Measurements from ENCODE around the gene RPUSD4. TPM values are rescaled to one million over a fixed set of nuclear protein-coding genes. Genes with fewer than 3 reads are reported as not detected.

Gene RPUSD4
- total RNA-seq, 1 donor from 2014 or later = 40.7 TPM

GRCh38 chr11:126188332-126189108, 22.9 kb downstream of the RPUSD4 start:
- intact Hi-C loops (cut with DNase I) = no loop called here
- ATAC-seq (ENCODE audit: poor library complexity) (no peak), DNase-seq (no peak)

DNA sequence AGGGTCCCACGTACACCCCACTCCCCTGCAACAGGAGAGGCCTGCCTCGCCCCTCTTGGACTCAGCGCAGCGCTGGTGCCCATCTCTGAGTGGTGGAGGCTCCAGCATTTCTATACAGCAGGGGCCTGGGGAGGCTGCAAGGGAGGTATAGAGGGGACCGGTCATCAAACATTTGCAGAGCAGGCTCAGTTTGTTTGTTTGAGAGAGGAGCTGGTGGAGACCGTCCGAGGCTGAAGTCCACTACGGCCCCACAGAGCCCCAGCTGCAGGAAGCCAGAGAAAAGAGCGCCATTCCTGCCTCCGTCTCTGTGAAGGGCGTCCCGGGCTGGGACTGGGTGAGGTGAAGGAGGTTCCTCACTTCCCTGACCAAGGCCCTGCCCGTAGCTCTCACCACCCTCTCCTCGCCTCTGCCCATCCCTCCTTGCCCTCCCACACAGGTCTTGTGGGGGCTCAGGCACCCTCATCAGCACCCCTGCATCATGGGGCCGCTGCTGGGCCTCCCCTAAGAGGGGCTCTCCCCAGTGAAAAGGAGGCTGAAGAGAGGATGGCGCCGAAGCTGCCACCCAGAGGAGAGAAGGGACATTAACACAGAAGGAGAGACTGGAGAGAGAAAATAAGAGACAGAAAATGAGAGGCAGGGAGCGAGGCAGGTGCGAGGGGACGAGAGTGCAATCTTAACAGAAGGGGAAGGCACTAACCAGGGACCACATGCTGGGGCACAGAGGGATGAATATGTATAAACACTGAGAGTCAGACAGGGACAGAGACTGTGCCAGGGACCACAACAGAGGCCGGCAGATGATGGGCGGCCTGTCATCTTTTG, 24.5 kb downstream of the RPUSD4 start:
- no peak for DNase-seq
- intact Hi-C loops (cut with DNase I) = no loop called here
- peak; percentile 11 for ATAC-seq (ENCODE audit: poor library complexity)

DNA sequence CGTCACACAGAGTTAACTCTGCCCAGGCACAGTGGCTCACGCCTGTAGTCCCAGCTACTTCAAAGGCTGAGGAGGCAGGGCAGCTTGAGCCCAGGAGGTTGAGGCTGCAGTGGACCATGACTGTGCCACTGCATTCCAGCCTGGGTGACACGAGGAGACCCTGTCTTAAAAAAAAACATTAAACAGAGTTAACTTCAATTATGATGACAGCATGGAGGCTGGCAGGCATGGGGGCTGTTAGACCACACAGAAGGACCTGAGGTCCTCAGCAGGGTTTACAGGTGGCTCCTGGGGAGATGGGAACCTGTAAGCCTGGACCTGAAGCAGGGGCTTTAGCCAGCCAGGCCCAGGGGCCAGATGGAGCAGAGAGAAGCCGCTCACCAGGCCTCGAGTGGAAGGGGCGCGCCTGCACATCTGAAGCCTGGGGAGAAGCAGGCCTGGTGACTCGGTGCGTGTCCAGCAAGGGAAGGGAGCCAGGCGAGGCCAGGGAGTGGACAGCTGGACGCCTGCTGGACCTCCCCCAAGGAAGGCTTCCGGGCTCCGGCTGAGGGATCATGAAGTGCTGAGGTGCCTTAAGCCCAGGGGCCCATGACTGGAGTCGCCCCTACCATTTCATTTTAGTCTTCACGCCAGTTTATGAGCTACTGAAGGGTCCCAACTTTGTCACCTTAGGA, 25.3 kb downstream of the RPUSD4 start:
- ATAC-seq (ENCODE audit: poor library complexity) (peak; percentile 82), DNase-seq (peak; percentile 81)
- intact Hi-C loops (cut with DNase I) = no loop called here

DNA sequence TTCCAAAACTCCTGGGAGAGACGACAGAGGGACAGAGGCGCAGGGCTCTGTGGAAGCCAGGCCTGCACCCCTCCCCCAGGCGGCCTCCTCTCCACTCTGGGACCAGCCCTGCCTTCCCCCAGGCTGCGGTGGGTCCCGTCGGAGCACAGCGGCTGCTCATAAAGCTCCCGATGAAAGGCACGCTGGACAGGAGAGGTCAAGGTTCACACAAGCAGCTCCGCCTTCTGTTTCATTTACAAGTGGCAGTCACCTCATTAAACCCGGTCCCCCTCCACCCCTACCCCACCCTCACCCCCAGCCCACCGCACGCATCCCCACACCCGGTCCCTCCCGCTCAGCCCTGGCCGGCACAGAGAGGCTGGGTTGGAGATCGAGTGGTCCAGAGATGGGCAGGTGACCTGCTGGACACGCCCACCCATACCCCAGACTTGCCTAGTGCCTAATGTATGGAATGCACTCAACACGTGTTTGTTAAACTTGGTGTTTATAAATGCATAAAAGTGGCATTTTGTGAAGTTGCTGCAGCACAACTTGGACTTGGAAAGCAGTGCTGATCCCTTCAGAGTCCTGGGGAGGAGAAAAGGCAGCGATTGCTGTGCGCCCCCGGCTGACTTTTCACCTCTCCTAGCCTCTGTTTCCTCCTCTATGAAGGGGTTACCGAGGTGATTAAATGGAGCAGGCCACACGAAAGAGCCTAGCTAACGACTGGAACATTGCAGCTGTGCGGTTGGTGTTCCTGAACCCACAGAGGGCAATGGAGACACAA, 26.0 kb downstream of the RPUSD4 start:
- intact Hi-C loops (cut with DNase I) = no loop called here
- ATAC-seq (ENCODE audit: poor library complexity) (no peak), DNase-seq (no peak)

- intact Hi-C loops (cut with DNase I) = no loop called here
- no peak for DNase-seq
- ATAC-seq (ENCODE audit: poor library complexity) = no peak
Measured at GRCh38 chr11:126182787-126183445, 28.5 kb downstream of the RPUSD4 start.

DNA sequence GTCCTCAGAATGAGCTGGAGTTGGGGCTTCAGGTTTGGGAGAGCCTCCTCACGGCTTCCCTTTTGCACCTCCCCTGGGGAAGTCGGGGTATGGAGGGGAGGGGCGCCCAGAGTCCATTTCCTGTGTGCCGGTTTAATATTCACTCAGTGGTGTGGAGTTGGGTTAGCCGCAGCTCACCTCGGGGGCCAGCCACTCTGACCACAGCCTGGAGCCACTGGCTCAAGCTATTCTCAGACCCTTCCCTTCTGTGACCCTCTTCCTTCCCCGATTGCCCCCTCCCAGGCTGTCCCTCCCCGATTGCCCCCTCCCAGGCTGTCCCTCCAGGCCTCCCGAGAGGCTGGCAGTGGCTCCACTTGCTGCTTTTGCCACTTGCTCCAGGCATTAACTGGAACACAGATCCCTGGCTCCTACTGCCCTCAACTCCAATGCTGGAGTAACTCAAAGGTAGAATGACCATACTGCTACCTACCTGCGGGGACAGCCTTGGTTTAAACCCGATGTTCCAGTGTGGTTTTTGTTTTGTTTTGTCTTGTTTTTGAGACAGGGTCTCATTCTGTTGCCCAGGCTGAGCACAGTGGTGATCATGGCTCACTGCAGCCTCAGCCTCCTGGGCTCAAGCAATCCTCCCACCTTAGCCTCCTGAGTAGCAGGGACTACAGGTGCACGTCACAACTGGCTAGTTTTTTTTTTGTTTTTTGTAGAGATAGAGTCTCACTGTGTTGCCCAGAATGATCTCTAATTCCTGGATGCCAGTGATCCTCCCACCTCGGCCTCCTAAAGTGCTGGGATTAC, 29.3 kb downstream of the RPUSD4 start:
- intact Hi-C loops (cut with DNase I) = no loop called here
- ATAC-seq (ENCODE audit: poor library complexity) = no peak
- DNase-seq = no peak

GRCh38 chr11:126176853-126177470, 34.5 kb downstream of the RPUSD4 start:
- no peak for DNase-seq
- intact Hi-C loops (cut with DNase I) = no loop called here

DNA sequence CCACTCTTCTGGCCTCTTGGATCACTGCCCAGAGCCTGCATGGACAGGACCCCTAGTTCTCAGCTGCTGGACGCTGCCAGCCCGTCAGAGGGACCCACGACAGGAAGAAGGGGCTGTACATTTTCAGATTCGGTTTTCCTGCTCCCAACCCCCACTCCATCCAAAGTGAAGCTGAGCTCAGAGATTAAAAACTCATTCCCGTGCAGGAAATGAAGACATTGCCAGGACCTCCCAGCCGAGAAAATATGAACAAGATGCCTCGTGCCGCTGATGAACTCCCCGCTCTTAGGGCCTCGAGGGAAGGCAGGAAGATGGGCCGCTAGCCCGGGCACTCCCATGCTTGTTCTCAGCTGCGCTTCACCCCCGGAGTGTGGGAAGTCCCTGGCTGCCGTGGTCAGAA, 36.1 kb downstream of the RPUSD4 start:
- intact Hi-C loops (cut with DNase I) = no loop called here
- ATAC-seq (ENCODE audit: poor library complexity) (peak; percentile 61), DNase-seq (peak; percentile 68)

More at GRCh38 chr11:126176853-126177470, 34.5 kb downstream of the RPUSD4 start:
- no peak for ATAC-seq (ENCODE audit: poor library complexity)

DNA sequence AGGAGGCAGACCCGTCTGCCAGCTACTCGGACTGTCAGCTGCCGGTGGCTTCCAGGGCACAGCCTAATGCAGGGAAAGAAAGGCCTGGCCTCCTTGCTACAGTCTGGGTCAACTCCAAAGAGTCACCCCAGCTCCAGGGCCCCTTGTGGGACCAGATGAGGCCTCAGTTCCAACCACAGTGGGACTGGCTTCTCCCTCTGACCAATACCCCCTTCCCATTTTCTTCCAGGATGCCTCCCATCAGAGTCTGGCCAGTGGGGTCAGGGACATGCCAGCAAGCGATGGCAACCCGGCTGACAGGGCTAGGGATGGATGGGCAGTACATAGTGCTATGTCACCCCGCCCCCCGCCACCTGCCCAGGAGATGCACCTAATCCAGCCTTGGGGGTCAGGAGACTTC, 36.6 kb downstream of the RPUSD4 start:
- no peak for ATAC-seq (ENCODE audit: poor library complexity)
- DNase-seq = no peak
- intact Hi-C loops (cut with DNase I) = no loop called here

GRCh38 chr11:126173257-126173656, 38.2 kb downstream of the RPUSD4 start:
- ATAC-seq (ENCODE audit: poor library complexity) = no peak
- no peak for DNase-seq
- intact Hi-C loops (cut with DNase I) = no loop called here

GRCh38 chr11:126172596-126173038, 38.8 kb downstream of the RPUSD4 start:
- no peak for DNase-seq
- intact Hi-C loops (cut with DNase I) = no loop called here
- ATAC-seq (ENCODE audit: poor library complexity) = no peak

GRCh38 chr11:126169291-126169690, 42.2 kb downstream of the RPUSD4 start:
- ATAC-seq (ENCODE audit: poor library complexity) (no peak), DNase-seq (no peak)
- intact Hi-C loops (cut with DNase I) = no loop called here

DNA sequence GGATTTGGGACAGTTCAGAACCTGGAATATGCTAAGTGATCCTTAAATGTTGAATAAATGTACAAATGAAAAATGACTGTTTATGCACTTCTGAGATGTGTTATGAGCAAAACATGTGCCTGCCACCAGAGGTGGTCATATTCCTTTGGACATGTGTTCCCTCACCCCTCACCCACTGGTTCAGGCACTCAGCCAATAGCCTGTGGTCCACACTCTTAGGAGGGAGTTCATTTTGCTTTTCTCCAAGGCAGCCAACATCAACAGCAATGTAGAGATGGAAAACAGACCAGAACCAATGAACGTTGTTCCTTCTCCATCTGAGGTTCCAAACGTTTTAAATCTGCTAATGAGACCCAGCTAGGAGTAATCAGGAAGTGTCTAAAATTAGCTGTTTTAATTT, 44.0 kb downstream of the RPUSD4 start:
- intact Hi-C loops (cut with DNase I) = no loop called here
- DNase-seq = no peak
- ATAC-seq (ENCODE audit: poor library complexity) = no peak

- DNase-seq = no peak
- ATAC-seq (ENCODE audit: poor library complexity) = no peak
- intact Hi-C loops (cut with DNase I) = no loop called here
Measured at GRCh38 chr11:126166413-126166812, 45.0 kb downstream of the RPUSD4 start.

DNA sequence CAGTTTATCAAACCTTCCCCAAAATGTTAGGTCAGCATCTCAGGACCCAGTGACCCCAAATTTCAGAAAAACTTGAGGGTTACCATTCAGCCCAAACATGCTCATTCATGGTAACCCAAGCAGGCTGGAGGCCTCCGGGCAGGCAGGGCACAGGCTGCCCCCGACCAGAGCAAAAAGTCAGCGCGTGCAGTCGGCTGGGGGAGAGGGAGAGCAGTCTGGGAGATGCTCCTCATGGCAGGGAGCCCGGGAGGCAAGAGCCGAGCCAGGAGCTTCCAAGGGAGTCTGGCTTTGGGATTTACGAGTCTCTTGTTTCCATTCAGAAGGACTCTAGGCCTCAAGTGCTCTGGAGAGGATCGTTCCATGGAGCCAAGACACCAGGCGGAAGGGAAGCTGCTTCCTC, 45.7 kb downstream of the RPUSD4 start:
- DNase-seq = no peak
- intact Hi-C loops (cut with DNase I) = no loop called here
- ATAC-seq (ENCODE audit: poor library complexity) = no peak

GRCh38 chr11:126165311-126165720, 46.1 kb downstream of the RPUSD4 start:
- ATAC-seq (ENCODE audit: poor library complexity) = no peak
- no peak for DNase-seq
- intact Hi-C loops (cut with DNase I) = no loop called here

- intact Hi-C loops (cut with DNase I) = no loop called here
- DNase-seq = no peak
- no peak for ATAC-seq (ENCODE audit: poor library complexity)
Measured at GRCh38 chr11:126164781-126165180, 46.7 kb downstream of the RPUSD4 start.

Data from Right ventricle myocardium superior (tissue), 1 donor.